Thyroid gland (tissue), 4 donors: ENCODE data around the gene LAMA2. TPM values are rescaled to one million over a fixed set of nuclear protein-coding genes. Genes with fewer than 3 reads are reported as not detected.

ENCODE experiments used
- DNase-seq, 2 donors: peaks; one replicate each; pipeline ENCODE4 v3.0.0-alpha.2; 2019
- H3K27ac ChIP-seq, 3 donors: fragments of 200-600 bp; sonication (generic); 1 replicate in 2 of 3; 2 replicates in 1 of 3; pipeline ENCODE4 v1.5.1; 2016 to 2019; ENCODE audit warnings: mild to moderate bottlenecking in 1 of 3, moderate library complexity in 1 of 3
- H3K27me3 ChIP-seq: fragments of 200-600 bp; sonication (generic); one replicate; pipeline ENCODE4 v1.5.1; 2019
- H3K36me3 ChIP-seq, 2 donors: fragments of 200-600 bp; sonication (generic); one replicate each; pipeline ENCODE4 v1.5.1; 2016 to 2019
- H3K4me1 ChIP-seq, 2 donors: fragments of 200-600 bp; sonication (generic); one replicate each; pipeline ENCODE4 v1.5.1; 2017 to 2019
- H3K4me3 ChIP-seq, 3 donors: fragments of 200-600 bp; sonication (generic); replicated peaks in 1 of 3; 1 replicate in 2 of 3; 2 replicates in 1 of 3; pipeline ENCODE4 v1.5.1; 2016; ENCODE audit warnings: mild to moderate bottlenecking in 1 of 3
- H3K9me3 ChIP-seq: fragments of 200-600 bp; sonication (generic); one replicate; pipeline ENCODE4 v1.5.1; 2017
- CTCF ChIP-seq, 6 experiments: fragments of 200-600 bp in 3 of 6; fragments of 450-650 bp in 3 of 6; sonication (generic) in 3 of 6; IDR thresholded peaks; one replicate each; pipeline ENCODE4 v1.5.1; 2016 to 2019; ENCODE audit warnings: antibody characterized with exemption in 6 of 6, mild to moderate bottlenecking in 2 of 6, inconsistent platforms in 1 of 6, moderate library complexity in 1 of 6
- POLR2A ChIP-seq, 2 donors: fragments of 450-650 bp; IDR thresholded peaks; one replicate each; pipeline ENCODE4 v1.6.1; 2017; ENCODE audit warnings: antibody characterized with exemption in 2 of 2, mild to moderate bottlenecking in 2 of 2, moderate library complexity in 1 of 2
- WGBS, 2 donors: methylation state at CpG; one replicate each; pipeline ENCODE4 v1.1.5; 2017; 5-methylcytosine and 5-hydroxymethylcytosine counted together
- intact Hi-C: fragments of 100-400 bp; cut with DNase I; formaldehyde crosslinking; loops from one replicate; pipeline ENCODE4 v1.15.1; 2023
- total RNA-seq, 4 donors: library from RNA; depleted of rRNA; stranded (reverse); fragments of >200 nt; gene quantifications; one replicate each; pipeline ENCODE4 v1.2.3, GENCODE V29; 2016

LAMA2 gene
- total RNA-seq, 4 donors from 2014 or later: 41.4 to 117 (median 78.9) TPM

- H3K36me3 ChIP-seq: no peaks in the 10 kb centered on the region
- no peak overlapping the region for H3K27ac ChIP-seq
- no peaks in the 10 kb centered on the region for H3K27me3 ChIP-seq
- H3K4me3 ChIP-seq: no peak overlapping the region
- TF ChIP-seq CTCF (IDR thresholded peaks at IDR 0.05) (no peak), POLR2A (IDR thresholded peaks at IDR 0.05) (no peak)
- intact Hi-C loops: no loop called here
- WGBS, 2 donors: 90 to 94% methylated on average over 4 of the region's 4 CpGs
- no peak for DNase-seq
- no peaks in the 10 kb centered on the region for H3K4me1 ChIP-seq
- H3K9me3 ChIP-seq: no peaks in the 10 kb centered on the region
Observed at GRCh38 chr6:129197154-129197553, 314.2 kb downstream of the LAMA2 start.

GRCh38 chr6:129200151-129200550, 317.2 kb downstream of the LAMA2 start:
- intact Hi-C loops: no loop called here
- no peaks in the 10 kb centered on the region for H3K4me1 ChIP-seq
- H3K27ac ChIP-seq: no peak overlapping the region
- no peak for DNase-seq
- WGBS, 2 donors: 89 to 94% methylated on average over 9 of the region's 9 CpGs
- H3K27me3 ChIP-seq: no peaks in the 10 kb centered on the region
- no peaks in the 10 kb centered on the region for H3K36me3 ChIP-seq
- no peak overlapping the region for H3K4me3 ChIP-seq
- H3K9me3 ChIP-seq: no peaks in the 10 kb centered on the region
- TF ChIP-seq CTCF (IDR thresholded peaks at IDR 0.05): no peak
- TF ChIP-seq POLR2A (IDR thresholded peaks at IDR 0.05): no peak

- Histone ChIP-seq H3K36me3 (no peaks in the 10 kb centered on the region), H3K27me3 (no peaks in the 10 kb centered on the region), H3K4me1 (no peaks in the 10 kb centered on the region), H3K9me3 (no peaks in the 10 kb centered on the region), H3K27ac (no peak overlapping the region), H3K4me3 (no peak overlapping the region)
- TF ChIP-seq CTCF (IDR thresholded peaks at IDR 0.05) (no peak), POLR2A (IDR thresholded peaks at IDR 0.05) (no peak)
- 88 to 92% methylated on average over 5 of the region's 5 CpGs for WGBS, 2 donors
- no peak for DNase-seq
- intact Hi-C loops: no loop called here
Observed at GRCh38 chr6:129203190-129203900, 320.4 kb downstream of the LAMA2 start.

- H3K9me3 ChIP-seq: no peaks in the 10 kb centered on the region
- no peaks in the 10 kb centered on the region for H3K27me3 ChIP-seq
- TF ChIP-seq POLR2A (IDR thresholded peaks at IDR 0.05) (no peak), CTCF (IDR thresholded peaks at IDR 0.05) (no peak)
- WGBS, 2 donors: 68 to 70% methylated on average over 5 of the region's 5 CpGs
- no peak overlapping the region for H3K4me3 ChIP-seq
- no peaks in the 10 kb centered on the region for H3K36me3 ChIP-seq
- no peak overlapping the region for H3K27ac ChIP-seq
- intact Hi-C loops: no loop called here
- no peaks in the 10 kb centered on the region for H3K4me1 ChIP-seq
- no peak for DNase-seq
Observed at GRCh38 chr6:129206821-129207220, 323.9 kb downstream of the LAMA2 start.

GRCh38 chr6:129207832-129208231, 324.9 kb downstream of the LAMA2 start:
- Histone ChIP-seq H3K27ac (no peak overlapping the region), H3K4me3 (no peak overlapping the region), H3K4me1 (no peaks in the 10 kb centered on the region), H3K27me3 (no peaks in the 10 kb centered on the region), H3K9me3 (no peaks in the 10 kb centered on the region), H3K36me3 (no peaks in the 10 kb centered on the region)
- intact Hi-C loops: no loop called here
- TF ChIP-seq CTCF (IDR thresholded peaks at IDR 0.05) (no peak), POLR2A (IDR thresholded peaks at IDR 0.05) (no peak)
- 93 to 94% methylated on average over 1 of the region's 1 CpG for WGBS, 2 donors
- no peak for DNase-seq
